SIG-M5 (cell line): Measurements from ENCODE around the gene TMPRSS11A.

Experiments
- DNase-seq: peaks from one replicate; lab custom pipeline; 2025; lab: John Stamatoyannopoulos, UW

TMPRSS11A gene, protein sequence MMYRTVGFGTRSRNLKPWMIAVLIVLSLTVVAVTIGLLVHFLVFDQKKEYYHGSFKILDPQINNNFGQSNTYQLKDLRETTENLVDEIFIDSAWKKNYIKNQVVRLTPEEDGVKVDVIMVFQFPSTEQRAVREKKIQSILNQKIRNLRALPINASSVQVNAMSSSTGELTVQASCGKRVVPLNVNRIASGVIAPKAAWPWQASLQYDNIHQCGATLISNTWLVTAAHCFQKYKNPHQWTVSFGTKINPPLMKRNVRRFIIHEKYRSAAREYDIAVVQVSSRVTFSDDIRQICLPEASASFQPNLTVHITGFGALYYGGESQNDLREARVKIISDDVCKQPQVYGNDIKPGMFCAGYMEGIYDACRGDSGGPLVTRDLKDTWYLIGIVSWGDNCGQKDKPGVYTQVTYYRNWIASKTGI

DNA sequence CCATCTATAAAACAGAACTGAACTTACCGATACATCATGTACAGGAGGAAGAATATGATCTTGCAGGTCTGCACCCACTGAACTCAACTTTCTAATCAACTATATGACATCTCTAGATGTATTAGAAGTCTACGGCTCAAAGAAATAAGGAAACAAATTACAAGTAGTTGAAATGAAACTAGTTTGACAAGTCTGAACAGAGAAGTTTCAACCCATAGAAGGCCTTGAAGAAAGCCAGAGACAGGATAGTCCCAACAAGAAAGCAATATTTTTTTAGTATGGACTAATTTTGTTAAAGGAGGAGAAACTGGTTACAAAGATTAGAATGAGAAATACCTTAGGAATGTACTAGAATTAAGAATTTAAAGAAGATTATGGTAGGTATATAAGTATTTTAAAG lies at the start of gene TMPRSS11A:
TMPRSS11A (minus strand) TSS at position 138 of the 400 bp plus-strand sequence; CDS start at position 38, 100 bp downstream.
- no peak for DNase-seq

GRCh38 chr4:68011684-68012083 lies 48.4 kb upstream of the TMPRSS11A start:
- DNase-seq = no peak

DNA sequence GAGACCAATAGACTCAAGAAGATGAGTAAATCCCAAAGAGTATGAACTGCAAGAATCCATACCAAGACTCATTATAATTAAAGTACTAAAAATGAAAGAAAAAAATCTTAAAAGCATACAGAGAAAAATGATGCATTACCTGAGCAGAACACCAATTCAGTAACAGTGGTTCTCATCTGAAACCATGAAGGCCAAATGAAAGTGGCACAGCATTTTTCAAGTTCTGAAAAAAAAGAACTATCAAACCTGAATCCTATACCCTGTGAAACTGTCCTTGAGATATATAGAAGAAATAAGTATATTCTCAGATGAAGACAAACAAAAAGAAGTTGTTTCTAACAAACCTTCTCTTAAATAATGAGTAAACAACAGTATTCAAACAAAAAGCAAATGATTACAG lies 39.6 kb upstream of the TMPRSS11A start:
- DNase-seq = no peak

GRCh38 chr4:67996127-67996526 lies 32.8 kb upstream of the TMPRSS11A start:
- no peak for DNase-seq

- DNase-seq = no peak
Measured at GRCh38 chr4:67988991-67989390, 25.7 kb upstream of the TMPRSS11A start.

DNA sequence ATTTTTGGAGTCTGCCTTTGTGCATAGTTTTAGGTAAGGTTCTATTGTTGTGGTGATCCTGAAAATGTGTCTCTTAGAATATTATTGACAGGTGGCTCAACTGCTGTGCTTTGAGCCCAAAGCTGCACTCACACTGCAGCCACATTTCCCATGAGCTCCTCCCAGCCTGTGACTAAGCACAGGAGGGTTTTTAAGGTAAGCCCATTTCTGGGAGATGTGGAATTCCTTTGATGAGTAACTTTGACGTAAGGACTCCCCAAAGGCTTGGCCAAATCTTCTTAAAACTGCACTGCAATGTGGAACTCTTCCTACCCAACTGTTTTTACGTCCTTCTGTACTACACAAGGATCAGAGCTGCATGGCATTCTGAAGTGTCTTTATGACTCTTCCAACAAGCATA lies 20.0 kb upstream of the TMPRSS11A start:
- no peak for DNase-seq

DNA sequence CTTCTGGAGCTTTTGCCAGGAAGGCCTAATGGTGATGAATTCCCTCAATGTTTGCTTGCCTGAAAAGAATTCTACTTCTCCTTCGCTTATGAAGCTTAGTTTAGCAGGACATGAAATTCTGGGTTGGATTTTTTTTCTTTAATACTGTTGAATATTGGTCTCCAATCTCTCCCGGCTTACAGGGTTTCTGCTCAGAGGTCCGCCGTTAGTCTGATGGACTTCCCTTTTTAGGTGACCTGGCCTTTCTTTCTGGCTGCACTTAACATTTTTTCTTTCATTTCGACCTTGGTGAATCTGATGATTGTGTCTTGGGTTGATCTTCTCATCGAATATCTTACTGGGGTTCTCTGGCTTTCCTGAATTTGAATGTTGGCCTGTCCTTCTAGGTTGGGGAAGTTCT lies 17.2 kb upstream of the TMPRSS11A start:
- no peak for DNase-seq

- DNase-seq = no peak
Measured at GRCh38 chr4:67973608-67974007, 10.3 kb upstream of the TMPRSS11A start.

GRCh38 chr4:67954890-67955289 lies 8.4 kb downstream of the TMPRSS11A start:
- no peak for DNase-seq

- DNase-seq = no peak
Measured at GRCh38 chr4:67941074-67941473, 22.2 kb downstream of the TMPRSS11A start.

DNA sequence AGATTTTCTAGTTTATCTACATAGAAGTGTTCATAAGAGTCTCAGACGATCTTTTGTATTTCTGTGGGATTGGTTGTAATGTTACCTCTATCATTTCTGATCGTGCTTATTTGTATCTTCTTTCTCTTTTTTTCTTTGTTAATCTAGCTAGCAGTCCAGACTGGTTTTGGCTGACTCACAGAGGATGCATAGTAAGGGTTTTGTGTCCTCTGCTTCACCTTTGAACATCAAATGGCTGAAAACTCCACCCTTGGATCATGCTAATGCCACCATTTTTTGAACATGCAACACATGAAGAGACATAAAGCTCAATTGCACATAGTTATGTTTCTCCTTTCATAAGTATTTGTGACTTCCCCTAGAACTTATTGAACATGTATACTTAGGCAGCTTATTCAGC lies 22.8 kb downstream of the TMPRSS11A start:
- DNase-seq = no peak

- no peak for DNase-seq
Measured at GRCh38 chr4:67939195-67939594, 24.1 kb downstream of the TMPRSS11A start.

DNA sequence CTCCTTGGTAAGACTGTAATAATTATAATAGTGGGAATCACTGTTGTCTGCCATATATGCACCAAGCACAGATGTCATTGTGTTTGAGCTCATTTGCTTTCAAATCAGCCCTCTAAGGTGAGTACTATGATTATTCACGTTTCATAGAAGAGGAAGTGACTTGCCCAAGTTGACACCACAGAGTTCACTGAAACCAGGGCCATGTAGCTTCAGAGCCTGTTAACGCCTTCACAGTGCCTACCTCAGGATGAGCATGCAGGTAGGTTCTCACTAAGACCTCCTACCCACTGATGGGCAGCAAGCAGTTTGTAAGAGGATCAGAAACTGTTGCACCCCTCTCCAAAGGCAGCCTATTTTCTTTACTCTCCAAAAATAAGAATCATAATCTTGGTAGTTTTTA lies 27.4 kb downstream of the TMPRSS11A start:
- no peak for DNase-seq

DNA sequence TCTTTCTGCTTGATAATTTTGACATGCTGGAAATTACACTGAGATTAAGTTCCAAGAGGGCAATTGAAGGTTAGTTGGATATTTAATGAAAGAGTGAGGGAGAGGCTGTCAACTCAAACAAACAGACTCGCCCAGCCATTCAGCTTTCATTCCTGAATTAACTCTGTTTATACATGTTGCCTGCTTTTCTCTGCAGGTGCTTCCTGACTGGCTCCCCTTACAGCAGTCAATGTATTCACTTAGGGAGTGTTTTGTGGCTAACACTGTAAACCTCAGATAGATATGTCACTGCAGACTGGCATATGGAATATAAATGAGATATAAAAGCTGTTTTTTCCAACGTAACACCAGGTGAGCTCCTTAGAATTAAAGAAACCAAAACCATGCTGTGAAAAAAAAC lies 28.7 kb downstream of the TMPRSS11A start:
- no peak for DNase-seq

GRCh38 chr4:67933755-67934154 lies 29.5 kb downstream of the TMPRSS11A start:
- no peak for DNase-seq

- no peak for DNase-seq
Measured at GRCh38 chr4:67933038-67933437, 30.3 kb downstream of the TMPRSS11A start.

DNA sequence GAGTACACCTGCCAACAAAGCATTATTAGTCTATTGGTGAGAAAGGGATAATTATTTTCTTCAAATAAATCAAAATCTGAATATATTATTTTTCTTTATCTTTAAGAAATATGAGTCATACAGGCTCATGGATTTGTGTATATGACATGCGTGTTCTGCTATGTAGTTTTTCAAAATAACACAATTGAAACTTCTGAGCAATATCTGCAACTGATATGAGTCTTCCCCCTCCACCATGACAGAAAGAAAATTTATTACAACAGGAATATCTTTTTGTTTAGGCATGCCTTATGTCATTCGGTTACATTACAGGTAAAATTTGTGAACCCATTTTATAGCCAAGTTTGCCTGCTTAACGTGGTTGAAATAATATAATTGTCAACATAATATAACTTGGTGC lies 32.0 kb downstream of the TMPRSS11A start:
- DNase-seq = no peak

DNA sequence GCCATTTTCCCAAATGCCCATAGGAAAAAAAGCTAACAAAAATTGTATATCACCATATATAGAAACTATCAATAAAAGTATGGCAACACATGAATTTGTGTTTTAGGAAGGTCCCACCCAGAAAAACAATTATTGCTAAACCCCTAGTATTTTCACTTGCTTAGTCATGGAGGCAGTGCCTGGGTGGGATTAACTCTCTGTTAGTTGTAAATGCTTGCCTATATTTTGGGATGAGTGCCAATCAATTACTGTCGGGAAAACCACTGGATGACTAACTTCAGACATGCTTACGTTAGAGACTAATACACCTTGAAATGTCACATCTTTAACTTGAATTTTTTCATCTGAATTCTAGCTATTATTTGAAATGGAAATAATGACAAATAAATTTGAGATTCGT lies 33.9 kb downstream of the TMPRSS11A start:
- DNase-seq = no peak

DNA sequence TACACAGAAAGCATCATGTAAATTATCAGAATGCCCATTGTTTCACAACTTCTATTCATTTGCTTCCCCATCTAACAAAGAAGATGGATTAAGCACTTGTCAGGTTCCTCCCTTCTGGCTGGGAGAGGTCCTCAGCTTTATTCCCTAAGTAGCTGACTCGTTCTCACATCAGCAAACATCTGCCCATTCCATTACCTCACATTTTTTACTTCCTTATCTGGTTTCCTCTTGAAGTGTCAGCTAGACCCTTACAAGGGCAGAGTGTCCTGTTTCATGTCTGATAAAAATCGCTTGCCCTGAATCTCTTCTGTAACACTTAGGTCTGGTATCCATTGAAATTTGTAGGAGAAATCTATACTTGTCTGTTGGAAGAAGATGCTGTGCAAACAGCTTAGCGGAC lies 34.7 kb downstream of the TMPRSS11A start:
- DNase-seq = no peak

- no peak for DNase-seq
Measured at GRCh38 chr4:67927251-67927650, 36.0 kb downstream of the TMPRSS11A start.

DNA sequence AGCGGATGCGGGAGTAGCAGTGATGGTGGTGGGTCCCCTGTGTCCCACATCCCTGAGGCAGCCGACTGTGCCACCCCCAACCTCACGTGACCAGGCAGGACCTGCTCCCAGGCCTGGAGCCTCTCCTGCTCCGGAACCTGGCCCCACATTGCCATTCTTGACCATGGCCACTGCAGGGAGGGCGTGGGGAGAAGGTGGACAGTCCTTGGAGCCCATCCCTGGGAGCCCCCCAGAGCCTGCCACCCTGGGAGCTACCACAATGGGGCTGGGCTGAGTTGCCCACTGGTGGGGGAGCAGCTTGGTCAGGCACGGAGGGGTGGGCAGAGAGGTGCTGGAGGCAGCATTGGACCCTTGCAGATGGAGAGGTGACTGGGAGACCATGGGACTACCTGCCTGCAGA lies 36.8 kb downstream of the TMPRSS11A start:
- DNase-seq = no peak

DNA sequence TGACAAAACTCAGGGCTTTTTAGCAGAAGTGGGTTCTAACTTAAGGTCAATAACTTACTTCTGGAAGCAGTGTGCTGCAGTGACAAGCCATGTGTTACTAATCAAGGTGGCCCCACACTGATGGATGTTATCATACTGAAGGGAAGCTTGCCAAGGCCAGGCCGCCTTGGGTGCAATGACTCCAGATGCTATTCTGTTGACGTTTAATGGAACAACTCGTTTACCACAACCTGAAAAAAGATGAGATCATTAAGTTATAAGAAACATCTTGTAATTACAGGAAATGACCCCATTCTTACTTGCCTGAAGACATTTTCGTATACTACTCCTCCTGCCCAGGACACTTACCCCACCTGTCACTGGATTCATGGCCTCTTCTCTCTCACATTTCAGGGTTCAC lies 40.6 kb downstream of the TMPRSS11A start:
- no peak for DNase-seq

DNA sequence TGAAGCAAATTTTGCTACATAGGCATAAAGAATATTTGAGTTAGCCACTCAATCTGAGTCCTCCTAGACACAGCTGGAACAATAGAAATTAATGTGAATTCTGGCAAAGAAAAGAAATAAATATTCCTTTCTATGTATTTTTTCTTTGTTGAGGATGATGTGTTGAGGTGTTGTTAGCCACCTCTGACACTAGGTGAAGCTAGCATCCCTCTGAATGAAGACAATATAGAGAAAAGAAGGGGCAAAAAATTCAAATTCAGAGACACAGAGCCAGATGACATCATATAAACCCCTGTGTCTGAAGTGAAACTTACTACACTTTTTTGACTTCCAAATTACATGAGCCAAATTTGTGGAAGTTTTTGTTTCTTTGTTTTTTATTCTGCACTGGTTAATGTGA lies 44.9 kb downstream of the TMPRSS11A start:
- DNase-seq = no peak

GRCh38 chr4:67915400-67915966 lies 47.8 kb downstream of the TMPRSS11A start:
- DNase-seq = no peak
